Skeletal muscle satellite cell (primary cell): ENCODE measurements around the gene ZSWIM6.

Experiments used
- H3K27me3 ChIP-seq: 2 replicates; pipeline ENCODE4 v1.7.0; 2013; ENCODE audit warnings: low read length; ENCODE audit not compliant: control insufficient read depth, insufficient read depth
- H3K36me3 ChIP-seq: 2 replicates; pipeline ENCODE4 v1.7.0; 2013; ENCODE audit warnings: mild to moderate bottlenecking, control low read depth, low read length; ENCODE audit not compliant: insufficient read depth
- H3K4me1 ChIP-seq: 2 replicates; pipeline ENCODE4 v1.7.0; 2013; ENCODE audit warnings: low read length; ENCODE audit not compliant: control insufficient read depth, insufficient read depth
- H3K4me2 ChIP-seq: 2 replicates; pipeline ENCODE4 v1.7.0; 2013; ENCODE audit warnings: mild to moderate bottlenecking, low read length
- H3K4me3 ChIP-seq: 2 replicates; pipeline ENCODE4 v1.7.0; 2013; ENCODE audit warnings: low read length
- H3K9ac ChIP-seq: 2 replicates; pipeline ENCODE4 v1.7.0; 2013; ENCODE audit warnings: mild to moderate bottlenecking, low read depth, low read length, moderate library complexity
- H3K9me3 ChIP-seq: replicated peaks from 2 replicates; pipeline ENCODE4 v1.7.0; 2013; ENCODE audit warnings: mild to moderate bottlenecking, control low read depth, low read length

ZSWIM6 gene

GRCh38 chr5:61352180-61352579 lies 20.1 kb downstream of the ZSWIM6 start:
- Histone ChIP-seq H3K4me3 (no peak overlapping the region), H3K4me1 (peaks cover 4% of the 10 kb centered on the region), H3K9ac (no peak overlapping the region), H3K4me2 (no peak overlapping the region), H3K9me3 (no peaks in the 10 kb centered on the region), H3K36me3 (no peaks in the 10 kb centered on the region), H3K27me3 (no peaks in the 10 kb centered on the region)

- Histone ChIP-seq H3K27me3 (no peaks in the 10 kb centered on the region), H3K4me1 (peaks cover 4% of the 10 kb centered on the region)
Observed at GRCh38 chr5:61352612-61353156, 20.6 kb downstream of the ZSWIM6 start.

GRCh38 chr5:61353293-61353692 lies 21.2 kb downstream of the ZSWIM6 start:
- Histone ChIP-seq H3K4me1 (peaks cover 4% of the 10 kb centered on the region), H3K27me3 (no peaks in the 10 kb centered on the region), H3K4me2 (no peak overlapping the region), H3K36me3 (no peaks in the 10 kb centered on the region), H3K4me3 (no peak overlapping the region), H3K9me3 (no peaks in the 10 kb centered on the region), H3K9ac (no peak overlapping the region)

More at GRCh38 chr5:61352612-61353156, 20.6 kb downstream of the ZSWIM6 start:
- Histone ChIP-seq H3K4me2 (no peak overlapping the region), H3K9me3 (no peaks in the 10 kb centered on the region), H3K4me3 (no peak overlapping the region), H3K9ac (no peak overlapping the region), H3K36me3 (no peaks in the 10 kb centered on the region)

- Histone ChIP-seq H3K4me3 (no peak overlapping the region), H3K9ac (no peak overlapping the region), H3K9me3 (no peaks in the 10 kb centered on the region), H3K27me3 (no peaks in the 10 kb centered on the region), H3K36me3 (no peaks in the 10 kb centered on the region), H3K4me1 (peaks cover 4% of the 10 kb centered on the region), H3K4me2 (no peak overlapping the region)
Observed at GRCh38 chr5:61354199-61354598, 22.1 kb downstream of the ZSWIM6 start.

- no peak overlapping the region for H3K4me2 ChIP-seq
- peaks cover 3% of the 10 kb centered on the region for H3K4me1 ChIP-seq
- H3K4me3 ChIP-seq, result no peak overlapping the region
- no peaks in the 10 kb centered on the region for H3K27me3 ChIP-seq
- no peaks in the 10 kb centered on the region for H3K9me3 ChIP-seq
- peaks cover 9% of the 10 kb centered on the region for H3K36me3 ChIP-seq
- H3K9ac ChIP-seq, result no peak overlapping the region
Observed at GRCh38 chr5:61357745-61358144, 25.7 kb downstream of the ZSWIM6 start.

- H3K4me2 ChIP-seq, result no peak overlapping the region
- H3K4me3 ChIP-seq, result no peak overlapping the region
- peaks cover 9% of the 10 kb centered on the region for H3K36me3 ChIP-seq
- no peaks in the 10 kb centered on the region for H3K27me3 ChIP-seq
- no peak overlapping the region for H3K9ac ChIP-seq
- H3K9me3 ChIP-seq, result no peaks in the 10 kb centered on the region
- H3K4me1 ChIP-seq, result peaks cover 10% of the 10 kb centered on the region
Observed at GRCh38 chr5:61362796-61363368, 30.8 kb downstream of the ZSWIM6 start.

- Histone ChIP-seq H3K9ac (no peak overlapping the region), H3K4me2 (no peak overlapping the region), H3K36me3 (peaks cover 9% of the 10 kb centered on the region), H3K9me3 (no peaks in the 10 kb centered on the region), H3K4me1 (peaks cover 10% of the 10 kb centered on the region), H3K27me3 (no peaks in the 10 kb centered on the region), H3K4me3 (no peak overlapping the region)
Observed at GRCh38 chr5:61363401-61364114, 31.5 kb downstream of the ZSWIM6 start.

- peaks cover 10% of the 10 kb centered on the region for H3K4me1 ChIP-seq
- peaks cover 3% of the 10 kb centered on the region for H3K36me3 ChIP-seq
- H3K9me3 ChIP-seq, result no peaks in the 10 kb centered on the region
- no peak overlapping the region for H3K4me2 ChIP-seq
- H3K4me3 ChIP-seq, result no peak overlapping the region
- H3K27me3 ChIP-seq, result no peaks in the 10 kb centered on the region
- H3K9ac ChIP-seq, result no peak overlapping the region
Observed at GRCh38 chr5:61366497-61367240, 34.6 kb downstream of the ZSWIM6 start.

GRCh38 chr5:61370506-61370905 lies 38.4 kb downstream of the ZSWIM6 start:
- no peak overlapping the region for H3K9ac ChIP-seq

GRCh38 chr5:61371474-61371873 lies 39.4 kb downstream of the ZSWIM6 start:
- Histone ChIP-seq H3K9me3 (no peaks in the 10 kb centered on the region), H3K36me3 (no peaks in the 10 kb centered on the region), H3K4me1 (no peaks in the 10 kb centered on the region)

More at GRCh38 chr5:61370506-61370905, 38.4 kb downstream of the ZSWIM6 start:
- Histone ChIP-seq H3K4me1 (no peaks in the 10 kb centered on the region), H3K9me3 (no peaks in the 10 kb centered on the region), H3K4me3 (no peak overlapping the region), H3K27me3 (no peaks in the 10 kb centered on the region), H3K36me3 (no peaks in the 10 kb centered on the region), H3K4me2 (no peak overlapping the region)

GRCh38 chr5:61379677-61380076 lies 47.6 kb downstream of the ZSWIM6 start:
- H3K36me3 ChIP-seq, result no peaks in the 10 kb centered on the region
- no peak overlapping the region for H3K4me3 ChIP-seq
- H3K4me2 ChIP-seq, result no peak overlapping the region
- H3K9me3 ChIP-seq, result no peaks in the 10 kb centered on the region
- H3K9ac ChIP-seq, result no peak overlapping the region
- H3K27me3 ChIP-seq, result no peaks in the 10 kb centered on the region
- no peaks in the 10 kb centered on the region for H3K4me1 ChIP-seq

More at GRCh38 chr5:61371474-61371873, 39.4 kb downstream of the ZSWIM6 start:
- no peaks in the 10 kb centered on the region for H3K27me3 ChIP-seq
- H3K4me2 ChIP-seq, result no peak overlapping the region
- H3K4me3 ChIP-seq, result no peak overlapping the region
- no peak overlapping the region for H3K9ac ChIP-seq
